HepG2 (cell line): Measurements from ENCODE around the gene SCRN3. TPM values are rescaled to one million over a fixed set of nuclear protein-coding genes. Genes with fewer than 3 reads are reported as not detected.

ENCODE experiments used
- ATAC-seq: fragments of 200-7000 bp; cut with Tn5 transposase; 3 replicates; pipeline ENCODE4 v1.9.1; 2020; ENCODE audit warnings: mild to moderate bottlenecking, moderate library complexity
- BruUV-seq: library from RNA; stranded (reverse); fragments of 400-500 nt; replicated peaks from 2 replicates; lab custom pipeline; 2021; lab: Mats Ljungman, UMichigan
- CTCF ChIA-PET: fragments of 300-600 bp; formaldehyde crosslinking; extraction: SDS; loops from one replicate; lab custom pipeline; 2021; ENCODE audit warnings: low total read pairs, inconsistent platforms, low intra/inter-chr PET ratio; lab: Yijun Ruan, JAX
- POLR2A ChIA-PET: fragments of 350-600 bp; sonication (Branson Sonifier 250); formaldehyde crosslinking; loops from one replicate; lab custom pipeline; 2020; ENCODE audit warnings: antibody characterized with exemption, inconsistent platforms; lab: Yijun Ruan, JAX
- DNase-seq: peaks from one replicate; pipeline ENCODE4 v3.0.0-alpha.2; 2015; ENCODE audit warnings: low spot score
- FAIRE-seq: peaks from 3 replicates; lab custom pipeline; 2011; peaks lifted over from hg19 to GRCh38; lab: Jason Lieb, UNC
- H2AFZ ChIP-seq: one replicate; pipeline ENCODE4 v1.6.1; 2011; ENCODE audit warnings: low read length, inconsistent platforms
- H3K27ac ChIP-seq: fragments of 300-600 bp; 3 replicates; pipeline ENCODE4 v1.8.0; 2011; ENCODE audit warnings: mixed run types, mild to moderate bottlenecking, mixed read lengths, low read length, inconsistent platforms; ENCODE audit not compliant: insufficient read depth; ENCODE audit errors: extremely low read length
- H3K27me3 ChIP-seq, 2 experiments: fragments of 200-600 bp in 1 of 2; 2 replicates in 1 of 2; 3 replicates in 1 of 2; pipeline versions ENCODE4 v1.6.0 to v1.8.0; 2011; ENCODE audit warnings: low read length in 2 of 2, mild to moderate bottlenecking in 2 of 2, moderate library complexity in 2 of 2, inconsistent platforms in 1 of 2; ENCODE audit not compliant: insufficient read depth in 2 of 2, control insufficient read depth in 1 of 2
- H3K36me3 ChIP-seq, 2 experiments: fragments of 200-600 bp in 1 of 2; replicated peaks in 1 of 2; 2 replicates in 1 of 2; 3 replicates in 1 of 2; pipeline versions ENCODE4 v1.5.1 to v1.8.0; 2011; ENCODE audit warnings: low read length in 2 of 2, inconsistent platforms in 1 of 2; ENCODE audit not compliant: insufficient read depth in 2 of 2, control insufficient read depth in 1 of 2
- H3K4me1 ChIP-seq: 2 replicates; pipeline ENCODE4 v1.5.1; 2012; ENCODE audit warnings: low read length, inconsistent platforms; ENCODE audit not compliant: insufficient read depth
- H3K4me2 ChIP-seq: 2 replicates; pipeline ENCODE4 v1.6.0; 2011; ENCODE audit warnings: low read depth, low read length, inconsistent platforms
- H3K4me3 ChIP-seq, 3 experiments: fragments of 200-600 bp in 1 of 3; sonication (generic), shearing (Covaris generic) in 1 of 3; replicated peaks in 1 of 3; 2 replicates each; pipeline ENCODE4 v1.5.1; 2011 to 2016; ENCODE audit warnings: low read length in 3 of 3, inconsistent platforms in 2 of 3, low read depth in 2 of 3, mild to moderate bottlenecking in 2 of 3, control low read depth in 1 of 3, mixed read lengths in 1 of 3; ENCODE audit not compliant: insufficient read depth in 1 of 3
- H3K79me2 ChIP-seq: one replicate; pipeline ENCODE4 v1.6.1; 2011; ENCODE audit warnings: low read length, inconsistent platforms; ENCODE audit not compliant: insufficient read depth
- H3K9ac ChIP-seq: 2 replicates; pipeline ENCODE4 v1.6.0; 2011; ENCODE audit warnings: mild to moderate bottlenecking, low read depth, low read length, inconsistent platforms; ENCODE audit not compliant: insufficient read depth
- H3K9me3 ChIP-seq: 2 replicates; pipeline ENCODE4 v1.5.1; 2012; ENCODE audit warnings: mild to moderate bottlenecking, low read length
- H4K20me1 ChIP-seq: 2 replicates; pipeline ENCODE4 v1.6.0; 2011; ENCODE audit warnings: inconsistent platforms, mild to moderate bottlenecking, low read length, moderate library complexity; ENCODE audit not compliant: insufficient read depth
- AGO1 ChIP-seq: fragments of 200-400 bp; formaldehyde crosslinking; IDR thresholded peaks from 2 replicates; pipeline ENCODE4 v1.6.1; 2017; ENCODE audit warnings: mild to moderate bottlenecking, low read depth, low read length, moderate library complexity; ENCODE audit not compliant: poor library complexity, severe bottlenecking
- CHCHD3 ChIP-seq: sonication (generic); formaldehyde crosslinking; IDR thresholded peaks from 2 replicates; pipeline ENCODE4 v1.8.0; 2022; ENCODE audit warnings: mild to moderate bottlenecking, missing genetic modification reagents, moderate library complexity
- HNRNPLL ChIP-seq: fragments of 200-400 bp; formaldehyde crosslinking; IDR thresholded peaks from 2 replicates; pipeline ENCODE4 v1.6.1; 2017; ENCODE audit warnings: mild to moderate bottlenecking, low read depth, low read length; ENCODE audit not compliant: poor library complexity, severe bottlenecking
- KAT2B ChIP-seq: fragments of 150-350 bp; IDR thresholded peaks from 2 replicates; pipeline ENCODE4 v1.6.1; 2014; ENCODE audit warnings: low read depth, low read length, borderline replicate concordance
- KDM5B ChIP-seq: sonication (generic); formaldehyde crosslinking; IDR thresholded peaks from 2 replicates; pipeline ENCODE4 v1.4.0; 2020; ENCODE audit warnings: missing genetic modification reagents, mild to moderate bottlenecking, borderline replicate concordance
- KLF9 ChIP-seq: IDR thresholded peaks from 2 replicates; pipeline ENCODE4 v1.6.1; 2016; ENCODE audit warnings: low read depth
- NFRKB ChIP-seq: fragments of 450-650 bp; IDR thresholded peaks from 2 replicates; pipeline ENCODE4 v1.6.1; 2017
- PAF1 ChIP-seq: IDR thresholded peaks from 2 replicates; pipeline ENCODE4 v1.6.1; 2016; ENCODE audit warnings: missing genetic modification reagents, missing compliant biosample characterization
- SNAPC2 ChIP-seq: sonication (generic); formaldehyde crosslinking; IDR thresholded peaks from 2 replicates; pipeline ENCODE4 v1.8.1; 2022; ENCODE audit warnings: mild to moderate bottlenecking, missing genetic modification reagents
- SRY ChIP-seq: sonication (generic); formaldehyde crosslinking; IDR thresholded peaks from 2 replicates; pipeline ENCODE4 v1.8.0; 2022; ENCODE audit warnings: mild to moderate bottlenecking, missing genetic modification reagents
- TP53 ChIP-seq: sonication (generic); formaldehyde crosslinking; conservative IDR thresholded peaks from 2 replicates; pipeline ENCODE4 v1.4.0; 2020; ENCODE audit warnings: missing genetic modification reagents
- ZIK1 ChIP-seq: sonication (generic); formaldehyde crosslinking; IDR thresholded peaks from 2 replicates; pipeline ENCODE4 v1.5.0; 2020; ENCODE audit warnings: mild to moderate bottlenecking, low read depth, missing genetic modification reagents, borderline replicate concordance
- ZNF253 ChIP-seq: sonication (generic); formaldehyde crosslinking; IDR thresholded peaks from 2 replicates; pipeline ENCODE4 v1.8.0; 2022; ENCODE audit warnings: mild to moderate bottlenecking, missing genetic modification reagents, borderline replicate concordance
- ZNF501 ChIP-seq: sonication (generic); formaldehyde crosslinking; IDR thresholded peaks from 2 replicates; pipeline ENCODE4 v1.5.1; 2020; ENCODE audit warnings: mild to moderate bottlenecking, moderate library complexity, missing genetic modification reagents
- ZNF558 ChIP-seq: sonication (generic); formaldehyde crosslinking; IDR thresholded peaks from 2 replicates; pipeline ENCODE4 v1.9.0; 2022; ENCODE audit warnings: mild to moderate bottlenecking, missing genetic modification reagents, borderline replicate concordance
- ZNF660 ChIP-seq: sonication (generic); formaldehyde crosslinking; IDR thresholded peaks from 2 replicates; pipeline ENCODE4 v1.5.1; 2020; ENCODE audit warnings: mild to moderate bottlenecking, low read depth, missing genetic modification reagents, borderline replicate concordance
- ZNF709 ChIP-seq: sonication (generic); formaldehyde crosslinking; IDR thresholded peaks from 2 replicates; pipeline ENCODE4 v1.5.0; 2020; ENCODE audit warnings: mild to moderate bottlenecking, missing genetic modification reagents
- ZNF761 ChIP-seq: sonication (generic); formaldehyde crosslinking; conservative IDR thresholded peaks from 2 replicates; pipeline ENCODE4 v1.4.0; 2020; ENCODE audit warnings: mild to moderate bottlenecking, missing genetic modification reagents
- ZNF775 ChIP-seq: sonication (generic); formaldehyde crosslinking; IDR thresholded peaks from 2 replicates; pipeline ENCODE4 v1.4.0; 2020; ENCODE audit warnings: missing genetic modification reagents, mild to moderate bottlenecking, moderate library complexity, borderline replicate concordance
- in situ Hi-C: cut with HindIII; loops from 2 replicates; pipeline ENCODE4 v1.10.0; 2017; ENCODE audit warnings: low pct_unique_long_range_greater_than_20kb; ENCODE audit not compliant: extremely low pct_ligation_motif_present
- intact Hi-C: fragments of 100-400 bp; cut with micrococcal nuclease; formaldehyde crosslinking; loops from one replicate; pipeline ENCODE4 v1.10.0; 2022; ENCODE audit not compliant: unreplicated experiment
- polyA plus RNA-seq, 8 experiments: library from polyadenylated mRNA; depleted of rRNA in 3 of 8; stranded (reverse) in 7 of 8; unstranded in 1 of 8; fragments of >200 nt; fragmentation: Illumina TruSeq in 4 of 8; extraction: Trizol in 4 of 8; gene quantifications; 2 replicates each; pipeline versions ENCODE4 v1.2.1 to v1.2.3, GENCODE V29; 2011 to 2016; ENCODE audit warnings: low read depth in 4 of 8, missing spikeins in 1 of 8, mixed read lengths in 1 of 8; ENCODE audit not compliant: insufficient read depth in 1 of 8
- total RNA-seq, 5 experiments: library from RNA; depleted of rRNA; stranded (reverse); fragments of >200 nt; fragmentation: Illumina TruSeq; extraction: Trizol; gene quantifications; 2 replicates each; pipeline ENCODE4 v1.2.3, GENCODE V29; 2016; ENCODE audit warnings: low read depth in 1 of 5
- TF ChIP-seq, protein P1 (sequence below), 2 experiments: IDR thresholded peaks; 2 replicates each; pipeline ENCODE4 v1.6.1; 2011 to 2012; ENCODE audit warnings: low read length in 2 of 2, borderline replicate concordance in 1 of 2, low read depth in 1 of 2, mild to moderate bottlenecking in 1 of 2, moderate library complexity in 1 of 2

SCRN3 gene
- total and polyA plus RNA-seq, 2 of the 13 experiments (the other 11 are each of a cell fraction or from before 2014, with no cell fraction given), result 6.6 to 11.3 TPM

DNA sequence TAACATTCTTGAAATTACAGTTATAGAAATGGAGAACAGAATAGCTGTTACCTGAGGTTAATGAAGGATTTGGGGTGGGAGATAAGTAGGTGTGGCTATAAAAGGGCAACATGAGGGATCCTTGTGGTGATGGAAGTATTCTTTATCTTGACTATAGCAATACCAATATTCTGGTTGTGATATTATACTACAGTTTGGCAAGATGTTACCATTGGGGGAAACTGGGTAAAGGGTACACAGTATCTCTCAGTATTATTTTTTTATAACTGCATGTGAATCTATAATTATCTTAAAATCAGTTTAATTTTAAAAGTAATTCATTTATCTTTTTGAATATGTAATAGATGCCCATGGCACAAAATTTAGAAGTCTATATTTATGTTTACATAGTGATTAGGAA, 8.1 kb downstream of the SCRN3 start:
- no peaks in the 10 kb centered on the region for H4K20me1 ChIP-seq
- H3K9ac ChIP-seq, result no peak overlapping the region
- H3K4me2 ChIP-seq, result no peak overlapping the region
- no peak for DNase-seq
- TF ChIP-seq ZIK1 (CRISPR knock-in tag) (no peak), KLF9 (CRISPR knock-in tag) (no peak), SNAPC2 (CRISPR knock-in tag) (no peak), HNRNPLL (no peak), SRY (CRISPR knock-in tag) (no peak), KDM5B (CRISPR knock-in tag) (no peak), PAF1 (CRISPR knock-in tag) (no peak), TP53 (CRISPR knock-in tag) (no peak), ZNF558 (CRISPR knock-in tag) (no peak), NFRKB (no peak), KAT2B (no peak), ZNF761 (no peak), CHCHD3 (no peak), ZNF775 (no peak), ZNF253 (CRISPR knock-in tag) (no peak), AGO1 (no peak), ZNF709 (CRISPR knock-in tag) (no peak), ZNF501 (CRISPR knock-in tag) (no peak), ZNF660 (CRISPR knock-in tag) (no peak)
- TF ChIP-seq, protein P1, sequence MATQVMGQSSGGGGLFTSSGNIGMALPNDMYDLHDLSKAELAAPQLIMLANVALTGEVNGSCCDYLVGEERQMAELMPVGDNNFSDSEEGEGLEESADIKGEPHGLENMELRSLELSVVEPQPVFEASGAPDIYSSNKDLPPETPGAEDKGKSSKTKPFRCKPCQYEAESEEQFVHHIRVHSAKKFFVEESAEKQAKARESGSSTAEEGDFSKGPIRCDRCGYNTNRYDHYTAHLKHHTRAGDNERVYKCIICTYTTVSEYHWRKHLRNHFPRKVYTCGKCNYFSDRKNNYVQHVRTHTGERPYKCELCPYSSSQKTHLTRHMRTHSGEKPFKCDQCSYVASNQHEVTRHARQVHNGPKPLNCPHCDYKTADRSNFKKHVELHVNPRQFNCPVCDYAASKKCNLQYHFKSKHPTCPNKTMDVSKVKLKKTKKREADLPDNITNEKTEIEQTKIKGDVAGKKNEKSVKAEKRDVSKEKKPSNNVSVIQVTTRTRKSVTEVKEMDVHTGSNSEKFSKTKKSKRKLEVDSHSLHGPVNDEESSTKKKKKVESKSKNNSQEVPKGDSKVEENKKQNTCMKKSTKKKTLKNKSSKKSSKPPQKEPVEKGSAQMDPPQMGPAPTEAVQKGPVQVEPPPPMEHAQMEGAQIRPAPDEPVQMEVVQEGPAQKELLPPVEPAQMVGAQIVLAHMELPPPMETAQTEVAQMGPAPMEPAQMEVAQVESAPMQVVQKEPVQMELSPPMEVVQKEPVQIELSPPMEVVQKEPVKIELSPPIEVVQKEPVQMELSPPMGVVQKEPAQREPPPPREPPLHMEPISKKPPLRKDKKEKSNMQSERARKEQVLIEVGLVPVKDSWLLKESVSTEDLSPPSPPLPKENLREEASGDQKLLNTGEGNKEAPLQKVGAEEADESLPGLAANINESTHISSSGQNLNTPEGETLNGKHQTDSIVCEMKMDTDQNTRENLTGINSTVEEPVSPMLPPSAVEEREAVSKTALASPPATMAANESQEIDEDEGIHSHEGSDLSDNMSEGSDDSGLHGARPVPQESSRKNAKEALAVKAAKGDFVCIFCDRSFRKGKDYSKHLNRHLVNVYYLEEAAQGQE (IDR thresholded peaks at IDR 0.05; ENCODE audit: borderline replicate concordance in 1 of 2, low read depth in 1 of 2, low read length in 2 of 2), result no peak
- no peaks in the 10 kb centered on the region for H3K4me1 ChIP-seq
- in situ Hi-C loops (no loop called here), intact Hi-C loops (no loop called here)
- no peaks in the 10 kb centered on the region for H3K36me3 ChIP-seq
- no peaks in the 10 kb centered on the region for H3K79me2 ChIP-seq
- H3K4me3 ChIP-seq, result no peak overlapping the region
- ChIA-PET POLR2A (no interaction called here), CTCF (no interaction called here)
- H3K27me3 ChIP-seq, result no peaks in the 10 kb centered on the region
- no peak for FAIRE-seq
- H2AFZ ChIP-seq, result no peak overlapping the region
- ATAC-seq, result no peak
- H3K9me3 ChIP-seq, result no peaks in the 10 kb centered on the region
- H3K27ac ChIP-seq, result no peak overlapping the region
- no TSS peak for BruUV-seq
